Glomerular visceral epithelial cell (primary cell): ENCODE results near the gene PRKAR1B.
"Not testable (repeated sequence)": the region's sequence is repeated elsewhere in the genome, so short reads cannot be mapped to it uniquely, and the experiment has no call there.

Experiments used
- DNase-seq: peaks from one replicate; pipeline ENCODE4 v3.0.0-alpha.2; 2016; ENCODE audit errors: extremely low spot score

PRKAR1B gene

GRCh38 chr7:621572-622285 is 105.4 kb downstream of the PRKAR1B start:
- no peak for DNase-seq

DNA sequence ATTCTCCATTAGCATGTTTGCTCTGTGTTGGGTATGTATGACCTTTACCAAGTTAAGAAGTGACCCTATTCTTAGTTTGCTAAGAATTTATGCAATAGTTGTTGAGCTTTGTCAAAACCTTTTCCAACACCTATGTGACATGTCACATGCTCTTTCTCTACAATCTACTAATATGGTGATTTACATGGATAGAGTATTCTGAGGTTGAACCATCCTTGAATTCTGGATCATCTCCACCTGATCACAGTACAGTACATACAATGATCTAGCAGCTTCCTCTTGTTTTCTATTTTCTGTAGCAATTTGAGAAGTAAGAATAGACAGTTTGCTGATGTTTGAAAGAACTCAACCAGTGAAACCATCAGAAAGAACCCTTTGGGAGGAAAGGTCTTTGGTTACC is 106.2 kb downstream of the PRKAR1B start:
- no peak for DNase-seq

DNA sequence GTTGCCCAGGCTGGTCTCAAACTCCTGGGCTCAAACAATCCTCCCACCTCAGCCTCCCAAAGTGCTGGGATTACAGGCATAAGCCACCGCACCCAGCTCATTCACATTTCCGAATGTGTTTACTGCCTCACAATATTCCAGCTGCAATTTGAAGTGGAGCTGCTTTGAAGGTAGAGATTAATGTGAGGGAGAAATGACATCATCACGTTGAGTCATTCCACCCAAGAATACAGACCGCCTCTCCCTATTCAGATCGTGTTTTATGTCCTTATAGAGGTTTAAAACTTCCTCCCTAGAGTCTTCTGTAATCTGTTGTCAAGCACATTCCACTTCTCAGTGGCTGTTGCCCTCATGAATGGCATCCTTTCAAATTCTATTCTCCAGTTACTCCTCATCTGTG is 107.0 kb downstream of the PRKAR1B start:
- DNase-seq = peak; percentile 31

GRCh38 chr7:619368-619840 is 107.7 kb downstream of the PRKAR1B start:
- no peak for DNase-seq

GRCh38 chr7:618539-619367 is 108.3 kb downstream of the PRKAR1B start:
- DNase-seq = no peak

DNA sequence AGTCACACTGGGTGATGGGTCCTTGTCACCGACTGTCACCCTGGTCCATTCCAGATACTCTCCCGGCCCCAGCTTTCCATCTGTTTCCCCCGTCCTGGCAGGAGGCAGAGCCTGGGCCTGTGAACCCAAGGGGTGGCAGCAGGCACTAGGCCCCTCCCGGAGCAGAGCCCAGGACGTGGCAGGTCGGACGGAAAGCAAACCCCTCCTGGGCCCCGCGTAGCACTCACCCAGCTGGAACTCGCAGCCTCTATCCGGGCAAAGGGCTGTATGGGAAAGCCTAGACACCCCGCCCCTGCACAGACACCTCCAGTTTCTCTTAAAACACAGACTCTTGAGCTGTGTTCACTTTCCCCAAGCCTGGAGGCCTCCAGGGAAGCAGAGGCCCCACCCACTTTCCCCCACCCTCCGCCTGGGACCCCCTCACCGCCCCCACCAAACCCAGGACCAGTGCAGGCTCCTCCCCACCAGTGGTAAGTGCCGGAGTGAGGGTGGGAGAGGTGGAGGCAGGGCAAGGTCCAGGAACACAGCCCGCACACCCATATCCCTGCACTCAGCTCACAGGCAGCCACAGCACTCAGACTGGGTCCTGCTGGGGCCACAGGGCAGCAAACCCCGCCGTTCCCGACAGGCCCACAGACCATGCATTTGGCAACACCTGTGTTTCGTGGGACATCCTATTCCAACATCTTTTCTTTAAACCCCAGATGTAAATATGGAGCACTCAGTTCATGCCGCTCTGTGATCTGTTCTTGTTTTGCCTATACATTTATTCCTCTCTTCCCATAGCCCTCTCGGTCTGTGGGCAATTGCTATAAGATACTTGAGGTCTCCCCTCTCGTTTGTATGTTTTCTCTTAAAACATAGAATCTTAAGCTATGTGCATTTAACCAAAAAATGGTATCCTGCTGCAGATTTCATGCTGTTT is 109.2 kb downstream of the PRKAR1B start:
- DNase-seq = no peak

DNA sequence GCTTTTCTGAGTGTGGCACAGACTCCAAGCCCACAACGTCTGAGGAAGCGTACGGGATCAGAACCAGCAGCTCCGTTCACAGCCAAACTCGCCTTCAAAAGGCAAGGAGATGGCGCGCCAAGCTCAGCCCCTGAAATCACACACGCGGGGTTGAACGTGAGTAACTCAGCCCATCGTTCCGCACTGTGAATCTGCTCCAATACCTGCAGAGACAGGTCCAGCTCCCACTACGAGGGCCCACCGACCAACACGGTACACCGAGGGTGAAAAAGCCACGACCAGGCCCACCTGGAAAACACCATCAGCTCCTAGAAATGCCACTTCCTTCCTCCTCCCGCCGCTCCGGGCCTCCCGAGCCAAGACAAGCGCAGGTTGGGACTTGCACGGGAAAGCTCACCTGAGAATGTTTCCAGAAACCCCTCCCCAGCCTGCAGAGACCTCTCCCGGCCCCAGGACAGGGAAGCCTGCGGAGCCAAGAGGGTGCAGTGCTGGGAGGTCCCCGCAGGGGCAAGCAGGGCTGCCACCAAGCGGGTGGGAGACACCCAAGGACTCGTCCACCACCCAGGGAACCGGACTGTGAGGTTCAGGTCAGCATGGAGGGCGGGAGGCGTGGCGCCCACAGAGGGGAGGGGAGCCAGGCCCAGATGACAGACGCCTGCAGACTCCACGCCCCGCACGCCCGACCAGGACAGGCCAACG is 113.5 kb downstream of the PRKAR1B start:
- no peak for DNase-seq

- not testable (repeated sequence) for DNase-seq
These were observed 115.2 kb downstream of the PRKAR1B start for GRCh38 chr7:611837-612236.

GRCh38 chr7:611281-611810 is 115.7 kb downstream of the PRKAR1B start:
- DNase-seq = no peak

GRCh38 chr7:610531-611280 is 116.4 kb downstream of the PRKAR1B start:
- DNase-seq = no peak

DNA sequence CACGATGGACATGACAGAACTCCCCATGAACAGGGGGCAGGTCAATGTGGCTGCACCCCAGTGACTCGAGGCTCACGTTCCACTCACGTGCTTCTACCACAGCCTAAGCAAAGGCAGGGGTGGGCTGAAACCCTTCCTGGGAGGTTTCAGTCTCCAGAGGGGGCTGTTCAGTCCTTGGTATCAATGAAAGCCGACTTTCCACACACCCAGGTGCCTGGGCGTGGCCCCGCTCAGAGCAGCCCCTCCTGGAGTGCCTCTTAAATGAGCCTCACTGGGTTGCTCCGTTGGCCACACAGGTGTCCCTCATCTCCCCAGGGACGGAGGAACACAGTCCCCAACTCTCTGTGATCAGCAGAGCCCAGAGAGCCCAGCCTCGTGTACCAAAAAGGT is 116.9 kb downstream of the PRKAR1B start:
- DNase-seq = no peak

GRCh38 chr7:609365-609764 is 117.7 kb downstream of the PRKAR1B start:
- no peak for DNase-seq

- no peak for DNase-seq
These were observed 118.1 kb downstream of the PRKAR1B start for GRCh38 chr7:608954-609353.

DNA sequence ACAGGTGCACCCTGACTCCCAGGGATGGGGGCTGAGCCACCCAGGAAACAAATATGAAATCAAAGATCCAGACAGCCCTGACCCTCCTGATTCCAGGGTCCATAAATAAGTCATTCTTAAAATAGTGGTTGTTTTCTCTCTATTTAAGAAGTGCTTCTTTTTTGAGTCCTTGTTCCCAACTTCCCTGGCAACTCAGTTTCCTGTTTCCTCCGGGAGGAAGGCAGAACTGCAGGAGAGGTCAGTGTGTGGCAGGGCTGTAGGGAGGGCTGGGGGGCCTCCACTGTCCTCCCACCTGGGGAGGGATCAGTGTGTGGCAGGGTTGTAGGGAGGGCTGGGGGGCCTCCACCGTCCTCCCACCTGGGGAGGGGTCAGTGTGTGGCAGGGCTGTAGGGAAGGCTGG is 118.7 kb downstream of the PRKAR1B start:
- no peak for DNase-seq

DNA sequence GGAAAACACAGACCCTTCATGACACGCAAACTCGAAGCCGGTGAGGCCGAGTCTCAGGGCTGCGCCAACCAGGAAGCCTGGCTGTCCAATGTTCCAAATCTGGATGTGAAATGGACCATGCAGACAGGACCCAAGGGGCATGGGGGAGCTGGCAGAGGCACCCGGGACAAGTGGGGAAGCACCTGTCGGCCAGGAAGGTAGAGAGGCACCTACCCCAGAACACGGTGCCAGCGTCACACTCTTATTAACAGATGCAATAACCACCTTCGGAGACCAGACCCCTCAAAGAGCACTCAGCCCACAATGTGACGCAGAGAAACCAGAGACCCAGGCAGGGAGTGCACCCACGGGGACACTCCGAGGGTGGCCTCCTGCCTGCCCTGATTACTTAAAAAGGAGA is 119.1 kb downstream of the PRKAR1B start:
- DNase-seq = no peak

DNA sequence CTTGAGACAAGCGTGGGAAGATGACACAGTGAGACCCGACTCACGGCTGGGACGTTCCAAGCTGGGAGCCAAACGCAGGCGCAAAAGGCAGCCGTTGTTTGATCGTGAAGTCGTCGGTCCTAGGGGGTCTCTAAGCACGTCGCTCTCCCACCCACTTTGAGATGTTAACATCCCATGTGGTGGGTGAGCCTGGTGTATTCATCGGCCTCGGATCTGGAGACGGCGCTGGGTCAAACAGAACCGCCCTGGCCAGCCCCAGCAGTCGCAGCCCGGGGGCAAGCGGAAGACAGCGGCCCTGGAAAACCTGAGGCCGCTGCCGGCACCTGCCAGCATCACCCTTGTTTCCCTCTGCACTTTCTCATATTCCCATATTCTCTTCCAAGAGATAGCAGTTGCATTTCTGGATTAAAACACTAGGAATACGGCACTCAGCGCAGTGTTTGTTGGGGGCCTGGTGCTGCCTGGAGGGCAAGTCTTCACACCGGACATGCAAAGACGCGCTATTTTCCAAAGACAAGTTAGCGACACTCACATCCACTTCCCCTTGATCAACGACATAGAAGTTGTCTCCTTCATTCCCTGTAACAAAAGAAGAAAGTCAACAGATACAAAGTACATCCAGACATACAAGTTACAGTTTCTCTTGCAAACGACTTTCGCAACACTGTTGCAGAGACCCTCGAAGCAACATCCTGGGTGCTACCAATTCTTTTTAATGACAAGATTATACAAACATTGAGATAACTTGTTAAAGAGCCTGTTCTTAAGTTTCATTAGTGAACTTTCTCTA is 121.2 kb downstream of the PRKAR1B start:
- no peak for DNase-seq

DNA sequence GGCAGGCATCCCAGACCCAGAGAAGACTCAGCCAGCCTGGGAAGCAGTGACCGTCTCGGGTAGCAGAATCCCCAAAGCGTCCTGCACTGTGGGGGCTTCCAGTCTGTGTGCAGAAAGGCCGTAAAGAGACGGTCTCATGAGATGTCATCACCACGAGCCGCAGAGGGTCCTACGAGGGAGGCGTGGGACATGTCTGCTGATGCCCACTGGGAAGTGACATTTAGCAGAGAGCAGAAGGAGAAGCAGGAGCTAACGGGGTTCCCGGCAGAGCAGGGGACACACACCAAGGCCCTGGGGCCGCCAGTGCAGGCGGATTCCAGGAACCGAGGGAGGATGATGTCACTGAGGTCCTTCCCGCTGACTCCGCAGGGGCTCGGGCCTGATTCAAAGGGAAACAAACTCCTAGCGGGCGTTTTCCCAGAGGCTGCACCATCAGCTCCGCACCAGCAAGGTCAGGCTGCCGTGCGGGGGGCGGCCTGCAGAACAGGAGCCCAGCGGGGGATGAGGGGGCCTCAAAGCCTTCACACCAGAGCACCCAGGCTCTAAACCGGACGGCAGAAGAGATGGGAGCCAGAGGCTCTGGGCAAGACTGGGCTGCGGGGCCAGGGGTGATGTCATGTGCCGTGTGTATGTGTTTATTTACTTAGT is 122.1 kb downstream of the PRKAR1B start:
- DNase-seq = no peak

- DNase-seq = no peak
These were observed 122.8 kb downstream of the PRKAR1B start for GRCh38 chr7:604001-604883.
